Endothelial cell of umbilical vein (primary cell): ENCODE results near the gene PSMB2.

Source experiments
- CTCF ChIP-seq, 2 donors: IDR thresholded peaks; 1 replicate in 1 of 2; 2 replicates in 1 of 2; pipeline ENCODE4 v1.5.1; 2011; ENCODE audit warnings: low read length in 2 of 2, mild to moderate bottlenecking in 2 of 2, moderate library complexity in 2 of 2, control low read depth in 1 of 2, inconsistent platforms in 1 of 2, low read depth in 1 of 2; ENCODE audit not compliant: insufficient read depth in 1 of 2; ENCODE audit errors: extremely low read depth in 1 of 2
- EZH2 ChIP-seq: IDR thresholded peaks from 2 replicates; pipeline ENCODE4 v1.6.1; 2012; ENCODE audit warnings: borderline replicate concordance, low read depth, mild to moderate bottlenecking, moderate library complexity, low read length, inconsistent platforms; ENCODE audit not compliant: severe bottlenecking
- MAX ChIP-seq: IDR thresholded peaks from 2 replicates; pipeline ENCODE4 v1.6.1; 2011; ENCODE audit not compliant: insufficient read depth, insufficient read length
- MYC ChIP-seq: IDR thresholded peaks from one replicate; pipeline ENCODE4 v1.6.1; 2011; ENCODE audit warnings: mild to moderate bottlenecking, low read depth, low read length
- POLR2A ChIP-seq: IDR thresholded peaks from 2 replicates; pipeline ENCODE4 v1.6.1; 2012; ENCODE audit warnings: low read depth, mild to moderate bottlenecking, control low read depth, low read length

- no peak for TF ChIP-seq MYC
- no peak for TF ChIP-seq CTCF (IDR thresholded peaks at IDR 0.05; ENCODE audit: extremely low read depth in 1 of 2, insufficient read depth in 1 of 2, low read depth in 1 of 2, low read length in 2 of 2)
- TF ChIP-seq POLR2A = no peak
- no peak for TF ChIP-seq EZH2
- no peak for TF ChIP-seq MAX
These were observed 2.9 kb upstream of the PSMB2 start for GRCh38 chr1:35644204-35644603.
